Tongue (tissue), 3 donors: ENCODE results near the gene RNASET2. TPM values are rescaled to one million over a fixed set of nuclear protein-coding genes. Genes with fewer than 3 reads are reported as not detected.
"Not testable (repeated sequence)": the region's sequence is repeated elsewhere in the genome, so short reads cannot be mapped to it uniquely, and the experiment has no call there.

ENCODE experiments used
- DNase-seq: peaks from one replicate; pipeline ENCODE4 v3.0.0-alpha.2; 2015
- small RNA-seq: library from RNA; depleted of rRNA; stranded (forward); fragments of <200 nt; gene quantifications from one replicate; pipeline ENCODE3, GENCODE V24; 2014; ENCODE audit warnings: low replicate concordance
- total RNA-seq: library from RNA; depleted of rRNA; stranded (reverse); fragments of >200 nt; gene quantifications from one replicate; pipeline ENCODE4 v1.2.3, GENCODE V29; 2014

Gene RNASET2
- total RNA-seq, 1 donor from 2014 or later: 20.7 TPM

GRCh38 chr6:166903027-166903426 is 53.3 kb downstream of the RNASET2 start:
- DNase-seq: no peak

- no peak for DNase-seq
Measured at GRCh38 chr6:166902211-166902755, 54.1 kb downstream of the RNASET2 start.

- no peak for DNase-seq
Measured at GRCh38 chr6:166901626-166902025, 54.7 kb downstream of the RNASET2 start.

- DNase-seq: no peak
Measured at GRCh38 chr6:166900956-166901607, 55.3 kb downstream of the RNASET2 start.

- DNase-seq: no peak
Measured at GRCh38 chr6:166900130-166900708, 56.1 kb downstream of the RNASET2 start.

GRCh38 chr6:166898910-166899309 is 57.4 kb downstream of the RNASET2 start:
- no peak for DNase-seq

- not testable (repeated sequence) for DNase-seq
Measured at GRCh38 chr6:166894614-166895013, 61.7 kb downstream of the RNASET2 start.

GRCh38 chr6:166892472-166892871 is 63.9 kb downstream of the RNASET2 start:
- DNase-seq: not testable (repeated sequence)

GRCh38 chr6:166886773-166887172 is 69.6 kb downstream of the RNASET2 start:
- DNase-seq: not testable (repeated sequence)

GRCh38 chr6:166884958-166885357 is 71.4 kb downstream of the RNASET2 start:
- not testable (repeated sequence) for DNase-seq

GRCh38 chr6:166879594-166879993 is 76.8 kb downstream of the RNASET2 start:
- DNase-seq: no peak

Small RNA genes within 50 kb of the gene (small RNA-seq; reads per million reads assigned to genes)
- gene MIR3939: 0.13 reads per million

Other genes with a start within 250 kb of the RNASET2 start
- gene CEP43, start 42.8 kb upstream of the RNASET2 start, total RNA-seq: 22.6 TPM
- not detected for gene CCR6, start 166.5 kb upstream of the RNASET2 start, total RNA-seq
- gene GPR31, start 201.4 kb upstream of the RNASET2 start, total RNA-seq: not detected